OCI-LY3 (cell line): ENCODE measurements around the gene DCUN1D3.

Experiments used
- H2AFZ ChIP-seq: fragments of 200-600, 300-600 bp; shearing (Covaris generic); 2 replicates; pipeline ENCODE4 v1.6.0; 2014; ENCODE audit warnings: antibody characterized with exemption, low read depth, low read length
- H3K27ac ChIP-seq: fragments of 200-600, 300-600 bp; sonication (generic); 2 replicates; pipeline ENCODE4 v1.5.1; 2014; ENCODE audit warnings: mild to moderate bottlenecking, low read length, moderate library complexity, mixed read lengths
- H3K27me3 ChIP-seq: fragments of 200-600, 300-600 bp; sonication (generic); 2 replicates; pipeline ENCODE4 v1.6.1; 2014; ENCODE audit warnings: low read depth, low read length, mixed read lengths
- H3K36me3 ChIP-seq: fragments of 200-600, 300-600 bp; sonication (generic); replicated peaks from 2 replicates; pipeline ENCODE3; 2014; ENCODE audit warnings: low read depth, low read length, mixed read lengths
- H3K4me1 ChIP-seq: fragments of 300-600, 200-600 bp; sonication (generic); 2 replicates; pipeline ENCODE4 v1.6.1; 2014; ENCODE audit warnings: low read length, mixed read lengths
- H3K4me2 ChIP-seq: fragments of 200-600, 300-600 bp; sonication (generic); 2 replicates; pipeline ENCODE4 v1.6.1; 2014; ENCODE audit warnings: low read length, mixed read lengths
- H3K4me3 ChIP-seq: fragments of 300-600, 200-600 bp; sonication (generic); 2 replicates; pipeline ENCODE4 v1.5.1; 2014; ENCODE audit warnings: antibody characterized with exemption, mild to moderate bottlenecking, low read length, moderate library complexity
- H3K79me2 ChIP-seq: fragments of 300-600, 200-600 bp; shearing (Covaris generic); 2 replicates; pipeline ENCODE4 v1.6.1; 2014; ENCODE audit warnings: mild to moderate bottlenecking, low read length, mixed read lengths
- H3K9ac ChIP-seq: fragments of 300-600, 200-600 bp; shearing (Covaris generic); 2 replicates; pipeline ENCODE4 v1.6.0; 2014; ENCODE audit warnings: mild to moderate bottlenecking, low read length, moderate library complexity
- H3K9me3 ChIP-seq: fragments of 200-600, 300-600 bp; shearing (Covaris generic); 2 replicates; pipeline ENCODE4 v1.6.1; 2014; ENCODE audit warnings: low read length, mixed read lengths; ENCODE audit not compliant: insufficient read depth
- H4K20me1 ChIP-seq: fragments of 200-600, 300-600 bp; sonication (generic); 2 replicates; pipeline ENCODE4 v1.6.1; 2016; ENCODE audit warnings: low read length, mixed read lengths; ENCODE audit not compliant: insufficient read depth
- CTCF ChIP-seq: fragments of 200-600, 300-600 bp; sonication (generic); IDR thresholded peaks from 2 replicates; pipeline ENCODE4 v1.5.1; 2014; ENCODE audit warnings: antibody characterized with exemption, low read length, low read depth
- EZH2phosphoT487 ChIP-seq: fragments of 200-600 bp; shearing (Covaris generic); IDR thresholded peaks from 2 replicates; pipeline ENCODE4 v1.6.1; 2018; ENCODE audit warnings: antibody characterized with exemption, mixed run types, low read depth

Gene DCUN1D3

GRCh38 chr16:20868890-20869289 lies 31.3 kb downstream of the DCUN1D3 start:
- no peaks in the 10 kb centered on the region for H3K79me2 ChIP-seq
- no peak overlapping the region for H3K4me2 ChIP-seq
- no peak for TF ChIP-seq CTCF
- no peak for TF ChIP-seq EZH2phosphoT487
- H3K27me3 ChIP-seq, result 0 out of 2 replicates have a peak, but pooled peaks cover 7% of the 10 kb centered on the region
- peaks cover 45% of the 10 kb centered on the region for H3K4me1 ChIP-seq
- H4K20me1 ChIP-seq, result peaks cover 25% of the 10 kb centered on the region
- H2AFZ ChIP-seq, result no peak overlapping the region
- no peak overlapping the region for H3K4me3 ChIP-seq
- H3K9me3 ChIP-seq, result no peaks in the 10 kb centered on the region
- no peak overlapping the region for H3K27ac ChIP-seq
- no peak overlapping the region for H3K9ac ChIP-seq
- H3K36me3 ChIP-seq, result peaks cover 2% of the 10 kb centered on the region

- no peak overlapping the region for H3K4me3 ChIP-seq
- H3K4me1 ChIP-seq, result peaks cover 34% of the 10 kb centered on the region
- no peaks in the 10 kb centered on the region for H3K79me2 ChIP-seq
- no peak overlapping the region for H3K4me2 ChIP-seq
- peaks cover 16% of the 10 kb centered on the region; the same call in 1 of the 2 replicates for H4K20me1 ChIP-seq
- H3K9ac ChIP-seq, result no peak overlapping the region
- H3K9me3 ChIP-seq, result no peaks in the 10 kb centered on the region
- 0 out of 2 replicates have a peak, but pooled peaks cover 7% of the 10 kb centered on the region for H3K27me3 ChIP-seq
- H3K36me3 ChIP-seq, result peaks cover 4% of the 10 kb centered on the region
- TF ChIP-seq CTCF (no peak), EZH2phosphoT487 (no peak)
- H2AFZ ChIP-seq, result no peak overlapping the region
- H3K27ac ChIP-seq, result no peak overlapping the region
Measured at GRCh38 chr16:20867585-20867984, 32.6 kb downstream of the DCUN1D3 start.

GRCh38 chr16:20866801-20867200 lies 33.4 kb downstream of the DCUN1D3 start:
- H4K20me1 ChIP-seq, result peaks cover 16% of the 10 kb centered on the region; the same call in 1 of the 2 replicates

More at GRCh38 chr16:20866801-20867200, 33.4 kb downstream of the DCUN1D3 start:
- H3K4me1 ChIP-seq, result peaks cover 26% of the 10 kb centered on the region
- no peak overlapping the region for H3K4me2 ChIP-seq
- H3K36me3 ChIP-seq, result peaks cover 4% of the 10 kb centered on the region
- no peaks in the 10 kb centered on the region for H3K79me2 ChIP-seq
- H3K9me3 ChIP-seq, result no peaks in the 10 kb centered on the region
- 0 out of 2 replicates have a peak, but pooled peaks cover 7% of the 10 kb centered on the region for H3K27me3 ChIP-seq
- no peak overlapping the region; the same call in 1 of the 2 replicates for H3K27ac ChIP-seq
- no peak overlapping the region for H3K9ac ChIP-seq
- H3K4me3 ChIP-seq, result no peak overlapping the region
- TF ChIP-seq EZH2phosphoT487 (no peak), CTCF (no peak)
- H2AFZ ChIP-seq, result no peak overlapping the region
